H9 (cell line): ENCODE results near the gene ODAD2. TPM values are rescaled to one million over a fixed set of nuclear protein-coding genes. Genes with fewer than 3 reads are reported as not detected.

Experiments
- DNase-seq: peaks from one replicate; pipeline ENCODE4 v3.0.0-alpha.2; 2017
- H2AFZ ChIP-seq: one replicate; pipeline ENCODE4 v1.6.1; 2013; ENCODE audit warnings: mild to moderate bottlenecking, low read length, control low read depth, moderate library complexity
- H2AK5ac ChIP-seq: 2 replicates; pipeline ENCODE4 v1.6.1; 2013; ENCODE audit warnings: low read length, control low read depth, mixed read lengths; ENCODE audit not compliant: insufficient read length
- H2BK120ac ChIP-seq: one replicate; pipeline ENCODE4 v1.6.1; 2013; ENCODE audit warnings: low read depth, mild to moderate bottlenecking, low read length, control low read depth, inconsistent platforms; ENCODE audit not compliant: poor library complexity, severe bottlenecking
- H2BK12ac ChIP-seq: 2 replicates; pipeline ENCODE4 v1.6.1; 2013; ENCODE audit warnings: low read length, control low read depth, mixed read lengths, low read depth; ENCODE audit not compliant: insufficient read length
- H2BK15ac ChIP-seq: 2 replicates; pipeline ENCODE4 v1.6.1; 2013; ENCODE audit warnings: low read depth, low read length, control low read depth
- H2BK20ac ChIP-seq: one replicate; pipeline ENCODE4 v1.6.1; 2013; ENCODE audit warnings: low read depth, mild to moderate bottlenecking, low read length, control low read depth, inconsistent platforms; ENCODE audit not compliant: poor library complexity, severe bottlenecking
- H2BK5ac ChIP-seq: 2 replicates; pipeline ENCODE4 v1.6.1; 2013; ENCODE audit warnings: low read length, control low read depth, mixed read lengths; ENCODE audit not compliant: insufficient read length
- H3K14ac ChIP-seq: 2 replicates; pipeline ENCODE4 v1.6.1; 2013; ENCODE audit warnings: low read length, control low read depth; ENCODE audit not compliant: insufficient read depth
- H3K18ac ChIP-seq: 2 replicates; pipeline ENCODE4 v1.6.1; 2013; ENCODE audit warnings: low read depth, mild to moderate bottlenecking, mixed read lengths, low read length, control low read depth; ENCODE audit not compliant: insufficient read length
- H3K23ac ChIP-seq: 2 replicates; pipeline ENCODE4 v1.6.1; 2013; ENCODE audit warnings: low read length, control low read depth, mixed read lengths, low read depth; ENCODE audit not compliant: insufficient read length
- H3K23me2 ChIP-seq: 2 replicates; pipeline ENCODE4 v1.6.1; 2013; ENCODE audit warnings: low read depth, mild to moderate bottlenecking, mixed read lengths, low read length, control low read depth; ENCODE audit not compliant: insufficient read length, poor library complexity, severe bottlenecking
- H3K27ac ChIP-seq: 2 replicates; pipeline ENCODE4 v1.5.1; 2013; ENCODE audit warnings: low read length, control low read depth, mixed read lengths, low read depth; ENCODE audit not compliant: insufficient read length
- H3K27me3 ChIP-seq: 2 replicates; pipeline ENCODE4 v1.6.1; 2013; ENCODE audit warnings: low read length, control low read depth, inconsistent platforms; ENCODE audit not compliant: insufficient read depth
- H3K4ac ChIP-seq: 2 replicates; pipeline ENCODE4 v1.6.1; 2013; ENCODE audit warnings: low read depth, mild to moderate bottlenecking, control low read depth, inconsistent platforms, low read length, moderate library complexity
- H3K4me1 ChIP-seq: 2 replicates; pipeline ENCODE4 v1.6.1; 2013; ENCODE audit warnings: low read length, control low read depth, inconsistent platforms; ENCODE audit not compliant: insufficient read depth
- H3K4me2 ChIP-seq: 2 replicates; pipeline ENCODE4 v1.6.1; 2013; ENCODE audit warnings: low read length, control low read depth, mixed read lengths; ENCODE audit not compliant: insufficient read length, insufficient read depth
- H3K56ac ChIP-seq: 2 replicates; pipeline ENCODE4 v1.6.1; 2013; ENCODE audit warnings: low read depth, mild to moderate bottlenecking, mixed read lengths, low read length, control low read depth; ENCODE audit not compliant: insufficient read length
- H3K79me1 ChIP-seq: 2 replicates; pipeline ENCODE4 v1.6.1; 2013; ENCODE audit warnings: low read depth, mild to moderate bottlenecking, moderate library complexity, low read length, control low read depth, inconsistent platforms; ENCODE audit not compliant: insufficient read depth, poor library complexity, severe bottlenecking
- H3K79me2 ChIP-seq: 2 replicates; pipeline ENCODE4 v1.6.1; 2013; ENCODE audit warnings: low read length, control low read depth, inconsistent platforms; ENCODE audit not compliant: insufficient read depth
- H3K9ac ChIP-seq: 2 replicates; pipeline ENCODE4 v1.6.1; 2013; ENCODE audit warnings: low read length, control low read depth, mixed read lengths; ENCODE audit not compliant: insufficient read length; ENCODE audit errors: extremely low read depth
- H3K9me3 ChIP-seq: one replicate; pipeline ENCODE4 v1.6.1; 2013; ENCODE audit warnings: low read depth, low read length, inconsistent platforms; ENCODE audit not compliant: control insufficient read depth
- H3T11ph ChIP-seq: one replicate; pipeline ENCODE4 v1.6.1; 2013; ENCODE audit warnings: mild to moderate bottlenecking, low read length, control low read depth, inconsistent platforms
- H4K20me1 ChIP-seq: one replicate; pipeline ENCODE4 v1.6.1; 2013; ENCODE audit not compliant: control insufficient read depth, insufficient read length, insufficient read depth
- H4K5ac ChIP-seq: 2 replicates; pipeline ENCODE4 v1.6.1; 2013; ENCODE audit warnings: low read depth, mild to moderate bottlenecking, mixed read lengths, low read length, control low read depth; ENCODE audit not compliant: insufficient read length
- H4K8ac ChIP-seq: replicated peaks from 2 replicates; pipeline ENCODE4 v1.6.1; 2013; ENCODE audit warnings: low read length, control low read depth, mixed read lengths, low read depth; ENCODE audit not compliant: insufficient read length
- H4K91ac ChIP-seq: 2 replicates; pipeline ENCODE4 v1.6.1; 2013; ENCODE audit warnings: low read depth, mild to moderate bottlenecking, moderate library complexity, mixed read lengths, low read length, control low read depth; ENCODE audit not compliant: insufficient read length
- H3K27ac Mint-ChIP-seq, 3 experiments: 2 replicates in 2 of 3; 3 replicates in 1 of 3; pipeline ENCODE4 v1.8.0; 2020 to 2021; ENCODE audit warnings: mixed read lengths in 3 of 3, mild to moderate bottlenecking in 1 of 3, moderate library complexity in 1 of 3
- H3K27me3 Mint-ChIP-seq: 2 replicates; pipeline ENCODE4 v1.8.0; 2021; ENCODE audit warnings: low read depth, mild to moderate bottlenecking, moderate library complexity, mixed read lengths
- H3K36me3 Mint-ChIP-seq, 3 experiments: 2 replicates in 2 of 3; 3 replicates in 1 of 3; pipeline ENCODE4 v1.8.0; 2020 to 2021; ENCODE audit warnings: low read depth in 3 of 3, mixed read lengths in 3 of 3; ENCODE audit not compliant: insufficient read depth in 1 of 3
- H3K4me1 Mint-ChIP-seq, 2 experiments: 2 replicates each; pipeline ENCODE4 v1.8.0; 2020; ENCODE audit warnings: mixed read lengths in 2 of 2
- H3K4me3 Mint-ChIP-seq, 2 experiments: 2 replicates in 1 of 2; 3 replicates in 1 of 2; pipeline ENCODE4 v1.8.0; 2020 to 2021; ENCODE audit warnings: mild to moderate bottlenecking in 2 of 2, mixed read lengths in 2 of 2, moderate library complexity in 1 of 2
- H3K9me3 Mint-ChIP-seq, 2 experiments: 2 replicates in 1 of 2; 3 replicates in 1 of 2; pipeline ENCODE4 v1.8.0; 2020; ENCODE audit warnings: mild to moderate bottlenecking in 2 of 2, mixed read lengths in 2 of 2, moderate library complexity in 1 of 2
- WGBS: extraction: QIAGEN DNeasy Blood & Tissue Kit; methylation state at CpG from one replicate; pipeline ENCODE4 v1.1.7; 2013; ENCODE audit warnings: missing lambda C conversion rate, low lambda C conversion rate, mixed read lengths; ENCODE audit not compliant: insufficient read length; ENCODE audit errors: extremely low coverage; 5-methylcytosine and 5-hydroxymethylcytosine counted together
- total RNA-seq: library from RNA; stranded (reverse); gene quantifications from 2 replicates; pipeline ENCODE4 v1.2.1, GENCODE V29; 2021
- TF ChIP-seq, protein P1 (sequence below): fragments of 200-600 bp; sonication (generic); conservative IDR thresholded peaks from 3 replicates; pipeline ENCODE4 v1.8.0; 2021; ENCODE audit warnings: antibody characterized with exemption, mild to moderate bottlenecking

The ODAD2 gene
- total RNA-seq, 1 experiment from 2014 or later, result 4.5 TPM

DNA sequence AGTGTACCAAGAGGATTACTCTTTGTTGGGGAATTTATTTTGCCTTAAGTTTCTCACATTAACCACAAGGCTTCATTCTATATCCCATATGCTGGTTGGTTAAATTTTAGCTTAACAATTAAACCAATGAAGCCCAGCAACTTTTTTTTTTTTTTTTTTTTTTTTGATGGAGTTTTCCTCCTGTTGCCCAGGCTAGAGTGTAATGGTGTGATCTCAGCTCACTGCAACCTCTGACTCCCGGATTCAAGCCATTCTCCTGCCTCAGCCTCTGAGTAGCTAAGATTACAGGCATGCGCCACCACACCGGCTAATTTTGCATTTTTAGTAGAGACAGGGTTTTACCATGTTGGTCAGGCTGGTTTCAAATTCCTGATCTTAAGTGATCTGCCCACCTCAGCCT, 178.2 kb downstream of the ODAD2 start:
- no CpG with 5 or more reads among the region's 3 CpGs for WGBS
- H2AK5ac ChIP-seq, result no peak overlapping the region

More for the DNA sequence above, 178.2 kb downstream of the ODAD2 start:
- Histone ChIP-seq H2BK15ac (no peak overlapping the region), H2BK5ac (no peak overlapping the region), H3K23me2 (no peaks in the 10 kb centered on the region), H2BK120ac (no peak overlapping the region), H2BK12ac (no peak overlapping the region), H3T11ph (no peak overlapping the region), H3K79me1 (no peaks in the 10 kb centered on the region), H3K27ac (no peak overlapping the region), H4K5ac (no peak overlapping the region), H3K18ac (no peak overlapping the region), H4K20me1 (no peaks in the 10 kb centered on the region), H2AFZ (no peak overlapping the region), H3K9ac (no peak overlapping the region), H3K23ac (no peak overlapping the region), H4K91ac (no peak overlapping the region), H3K79me2 (no peaks in the 10 kb centered on the region), H3K4ac (no peak overlapping the region), H3K9me3 (no peaks in the 10 kb centered on the region), H3K14ac (no peak overlapping the region), H3K4me1 (no peaks in the 10 kb centered on the region), H3K56ac (no peak overlapping the region), H4K8ac (no peak overlapping the region), H3K4me2 (no peak overlapping the region), H2BK20ac (no peak overlapping the region), H3K27me3 (no peaks in the 10 kb centered on the region)
- Mint-ChIP-seq H3K4me1 (no peaks in the 10 kb centered on the region), H3K36me3 (peaks cover 0 to 4% (median 4%) of the 10 kb centered on the region in 3 experiments; a peak in 4 of 7 replicates), H3K27me3 (no peaks in the 10 kb centered on the region), H3K27ac (no peak overlapping the region), H3K9me3 (peaks cover 3 to 4% of the 10 kb centered on the region in 2 experiments; a peak in 3 of 5 replicates), H3K4me3 (no peak overlapping the region)
- DNase-seq, result no peak
- TF ChIP-seq, protein P1, sequence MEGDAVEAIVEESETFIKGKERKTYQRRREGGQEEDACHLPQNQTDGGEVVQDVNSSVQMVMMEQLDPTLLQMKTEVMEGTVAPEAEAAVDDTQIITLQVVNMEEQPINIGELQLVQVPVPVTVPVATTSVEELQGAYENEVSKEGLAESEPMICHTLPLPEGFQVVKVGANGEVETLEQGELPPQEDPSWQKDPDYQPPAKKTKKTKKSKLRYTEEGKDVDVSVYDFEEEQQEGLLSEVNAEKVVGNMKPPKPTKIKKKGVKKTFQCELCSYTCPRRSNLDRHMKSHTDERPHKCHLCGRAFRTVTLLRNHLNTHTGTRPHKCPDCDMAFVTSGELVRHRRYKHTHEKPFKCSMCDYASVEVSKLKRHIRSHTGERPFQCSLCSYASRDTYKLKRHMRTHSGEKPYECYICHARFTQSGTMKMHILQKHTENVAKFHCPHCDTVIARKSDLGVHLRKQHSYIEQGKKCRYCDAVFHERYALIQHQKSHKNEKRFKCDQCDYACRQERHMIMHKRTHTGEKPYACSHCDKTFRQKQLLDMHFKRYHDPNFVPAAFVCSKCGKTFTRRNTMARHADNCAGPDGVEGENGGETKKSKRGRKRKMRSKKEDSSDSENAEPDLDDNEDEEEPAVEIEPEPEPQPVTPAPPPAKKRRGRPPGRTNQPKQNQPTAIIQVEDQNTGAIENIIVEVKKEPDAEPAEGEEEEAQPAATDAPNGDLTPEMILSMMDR, result no peak
